Measurements from ENCODE around the gene NOVA2. TPM values are rescaled to one million over a fixed set of nuclear protein-coding genes. Genes with fewer than 3 reads are reported as not detected.

NOVA2 gene
- total and polyA plus RNA-seq, 9 of the 15 experiments (the other 6 are each of a cell fraction or from before 2014, with no cell fraction given) = not detected

- no peak for TF ChIP-seq ID3 (CRISPR knock-in tag; IDR thresholded peaks at IDR 0.05)
- TF ChIP-seq ID3 (tag; IDR thresholded peaks at IDR 0.05) = no peak
- no peak for TF ChIP-seq TFE3 (CRISPR knock-in tag; IDR thresholded peaks at IDR 0.05)
- no peak for TF ChIP-seq ZNF589 (CRISPR knock-in tag; IDR thresholded peaks at IDR 0.05; ENCODE audit: low read depth)
- no peak for TF ChIP-seq ZFP1 (CRISPR knock-in tag; IDR thresholded peaks at IDR 0.05)
- TF ChIP-seq REST (IDR thresholded peaks at IDR 0.05; ENCODE audit: borderline replicate concordance) = peak; percentile 100
- peak; percentile 99 for TF ChIP-seq REST (CRISPR knock-in tag; IDR thresholded peaks at IDR 0.05; ENCODE audit: low read depth)
- no peak for TF ChIP-seq PREB (CRISPR knock-in tag; IDR thresholded peaks at IDR 0.05)
- TF ChIP-seq NR2F6 (CRISPR knock-in tag; IDR thresholded peaks at IDR 0.05) = no peak
- peak; percentile 72 for TF ChIP-seq ATF7 (IDR thresholded peaks at IDR 0.05)
- no peak for TF ChIP-seq SREBF1 (IDR thresholded peaks at IDR 0.05; ENCODE audit: borderline replicate concordance, low read depth, low read length)
- no peak for TF ChIP-seq NBN (IDR thresholded peaks at IDR 0.05; ENCODE audit: low read depth)
- TF ChIP-seq FOXO4 (CRISPR knock-in tag; IDR thresholded peaks at IDR 0.05) = no peak
Measured at GRCh38 chr19:45952686-45953505, 20.8 kb downstream of the NOVA2 start (continued).
